NCI-H526 (cell line): ENCODE measurements around the gene ATP2B1.

Source experiments
- DNase-seq, 2 experiments: peaks; one replicate each; lab custom pipeline; 2025; lab: John Stamatoyannopoulos, UW

Gene ATP2B1

DNA sequence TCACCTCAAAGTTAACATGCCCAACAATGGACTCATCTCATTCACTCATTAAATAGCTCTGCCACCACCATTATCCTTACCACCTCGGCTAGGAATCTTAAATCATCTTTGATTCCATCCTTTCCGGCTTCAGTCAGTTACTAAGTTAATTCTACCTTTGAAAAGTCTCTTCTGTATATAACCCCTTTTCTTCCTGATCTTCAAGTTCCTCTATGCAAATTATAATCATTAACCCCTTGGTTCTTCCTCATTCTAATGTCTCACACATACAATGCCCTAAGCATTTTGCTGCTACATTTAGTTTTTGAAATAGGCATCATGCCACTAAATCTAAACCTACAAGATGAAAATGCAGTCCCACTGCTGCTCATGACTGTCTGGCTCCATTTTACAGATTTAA, 51.6 kb downstream of the ATP2B1 start:
- DNase-seq = no peak

GRCh38 chr12:89655841-89656240, 52.8 kb downstream of the ATP2B1 start:
- DNase-seq = no peak

GRCh38 chr12:89651192-89651591, 57.4 kb downstream of the ATP2B1 start:
- no peak for DNase-seq

GRCh38 chr12:89650239-89650638, 58.4 kb downstream of the ATP2B1 start:
- no peak for DNase-seq

DNA sequence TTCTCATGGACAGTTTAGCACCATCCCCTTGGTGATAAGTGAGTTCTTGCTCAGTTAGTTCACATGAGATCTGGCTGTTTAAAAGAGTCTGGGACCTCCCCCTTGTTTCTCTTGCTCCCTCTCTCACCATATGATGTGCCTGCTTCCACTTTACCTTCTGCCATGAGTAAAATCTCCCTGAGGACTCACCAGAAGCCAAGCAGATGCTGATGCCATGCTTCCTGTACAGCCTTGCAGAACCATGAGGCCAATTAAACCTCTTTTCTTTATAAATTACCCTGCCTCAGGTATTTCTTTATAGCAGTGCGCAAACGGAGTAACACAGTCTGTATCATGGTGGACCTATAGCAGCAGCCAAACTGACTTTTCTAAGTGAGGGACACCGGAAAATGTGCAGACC, 58.8 kb downstream of the ATP2B1 start:
- DNase-seq = no peak

DNA sequence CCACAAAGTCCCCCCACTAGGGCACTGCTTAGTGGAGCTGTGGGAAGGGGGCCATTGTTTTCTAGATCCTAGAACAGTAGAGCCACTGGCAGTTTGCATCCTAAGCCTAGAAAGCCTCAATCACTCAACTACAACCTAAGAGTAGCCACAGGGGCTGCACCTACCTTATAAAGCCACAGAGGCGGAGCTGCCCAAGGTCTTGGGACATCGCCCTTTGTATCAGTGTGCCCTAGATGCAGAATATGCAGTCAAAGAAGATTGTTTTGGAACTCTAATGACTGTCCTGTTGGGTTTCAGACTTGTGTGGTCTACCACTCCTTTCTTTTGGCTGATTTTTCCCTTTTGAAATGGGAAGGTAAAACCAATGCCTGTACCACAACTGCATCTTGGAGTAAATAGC, 59.5 kb downstream of the ATP2B1 start:
- no peak for DNase-seq

GRCh38 chr12:89648211-89648930, 60.3 kb downstream of the ATP2B1 start:
- DNase-seq = no peak

- no peak for DNase-seq
These were observed 63.2 kb downstream of the ATP2B1 start for GRCh38 chr12:89645434-89645833.

DNA sequence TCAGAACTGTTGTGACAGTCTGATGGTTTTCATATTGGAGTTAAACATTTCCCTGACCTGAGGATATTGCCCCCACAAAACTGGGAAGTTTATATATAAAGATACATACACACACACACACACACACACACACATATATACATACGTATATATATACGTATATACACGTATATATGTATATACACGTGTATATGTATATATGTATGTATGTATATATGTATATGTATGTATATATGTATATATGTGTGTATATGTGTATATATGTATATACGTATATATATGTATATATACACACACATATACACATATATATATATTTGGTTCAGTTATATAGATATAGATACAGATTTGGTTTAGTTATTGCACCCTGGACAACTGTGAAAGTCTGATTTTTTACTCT, 65.7 kb downstream of the ATP2B1 start:
- DNase-seq = no peak

DNA sequence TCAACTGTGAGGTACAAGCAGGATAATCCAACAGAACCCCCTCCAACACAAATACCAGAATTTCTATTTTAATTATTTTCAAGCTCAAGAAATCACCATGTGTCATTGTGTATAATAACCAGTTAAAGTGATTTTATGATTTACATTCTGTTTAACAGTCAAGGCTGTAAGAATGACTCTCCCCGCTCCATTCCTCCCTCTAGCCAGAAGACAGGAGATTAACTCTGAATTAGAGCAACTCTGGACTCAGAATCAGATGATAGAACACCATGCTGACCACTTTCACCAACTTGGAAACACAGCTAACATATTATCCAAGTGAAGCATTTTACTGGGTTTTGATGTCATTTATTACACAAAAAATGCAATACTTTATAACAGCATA, 71.9 kb downstream of the ATP2B1 start:
- DNase-seq = no peak

- no peak for DNase-seq
These were observed 72.4 kb downstream of the ATP2B1 start for GRCh38 chr12:89636052-89636775.

DNA sequence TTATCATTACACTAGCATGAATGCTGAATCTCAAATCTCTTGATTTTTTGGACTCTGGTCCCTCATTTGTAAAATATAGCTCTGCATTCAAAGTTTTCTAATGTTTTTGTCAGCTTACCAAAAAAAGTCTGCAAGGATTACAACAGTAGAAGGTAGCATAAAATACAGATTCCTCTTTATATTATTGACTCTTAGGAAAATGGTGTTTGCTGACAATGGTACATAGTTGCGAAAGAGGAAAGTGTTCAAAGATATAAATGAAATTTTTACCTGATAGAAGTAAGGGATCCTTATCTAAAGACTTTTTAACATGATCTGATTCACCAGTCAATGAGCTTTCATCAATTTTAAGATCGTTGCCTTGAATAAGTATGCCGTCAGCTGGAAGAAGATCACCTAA, 74.1 kb downstream of the ATP2B1 start:
- DNase-seq = no peak

DNA sequence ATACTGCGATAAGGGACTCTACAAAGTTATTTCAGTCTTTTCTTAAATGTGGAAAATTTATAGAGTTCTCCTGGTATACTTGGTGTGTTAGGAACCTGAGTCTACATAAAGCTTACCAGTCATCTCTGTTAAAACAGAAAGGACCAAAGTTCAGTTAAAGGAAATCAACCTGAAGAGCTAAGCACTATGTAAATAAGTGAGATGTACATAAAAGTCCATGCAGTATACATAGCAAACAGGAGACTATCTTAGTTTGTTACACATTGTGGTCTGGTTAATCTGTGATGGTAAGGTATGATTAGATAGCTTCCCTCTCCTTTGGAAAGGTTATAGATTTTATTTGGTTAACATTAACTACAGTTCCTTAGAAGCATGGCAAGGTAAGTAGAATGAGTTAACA, 75.9 kb downstream of the ATP2B1 start:
- peak; percentile 17 to 31 for DNase-seq

GRCh38 chr12:89622115-89622514, 86.5 kb downstream of the ATP2B1 start:
- DNase-seq = no peak

GRCh38 chr12:89621521-89621920, 87.1 kb downstream of the ATP2B1 start:
- no peak for DNase-seq

- no peak for DNase-seq
These were observed 88.9 kb downstream of the ATP2B1 start for GRCh38 chr12:89619764-89620163.

GRCh38 chr12:89618113-89618862, 90.3 kb downstream of the ATP2B1 start:
- no peak for DNase-seq

DNA sequence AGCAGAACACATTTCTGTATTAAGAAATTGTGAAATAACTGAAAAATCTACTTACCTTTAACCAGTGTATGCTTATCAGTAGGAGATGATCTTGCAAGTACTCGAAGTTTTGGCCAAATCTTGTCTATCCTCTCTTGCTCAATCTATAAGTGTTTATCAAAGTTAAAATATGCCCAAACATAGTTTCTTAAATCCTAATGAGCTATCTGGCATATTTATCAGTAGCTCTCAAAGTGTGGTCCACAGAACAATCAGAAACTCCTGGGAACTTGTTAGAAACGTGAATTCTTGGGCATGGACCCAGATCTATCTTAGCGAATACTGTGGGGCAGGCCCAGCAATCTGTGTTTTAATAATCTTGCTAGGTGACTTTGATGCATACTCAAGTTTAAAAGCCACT, 98.3 kb downstream of the ATP2B1 start:
- no peak for DNase-seq

- DNase-seq = no peak
These were observed 105.0 kb downstream of the ATP2B1 start for GRCh38 chr12:89603678-89604077.

DNA sequence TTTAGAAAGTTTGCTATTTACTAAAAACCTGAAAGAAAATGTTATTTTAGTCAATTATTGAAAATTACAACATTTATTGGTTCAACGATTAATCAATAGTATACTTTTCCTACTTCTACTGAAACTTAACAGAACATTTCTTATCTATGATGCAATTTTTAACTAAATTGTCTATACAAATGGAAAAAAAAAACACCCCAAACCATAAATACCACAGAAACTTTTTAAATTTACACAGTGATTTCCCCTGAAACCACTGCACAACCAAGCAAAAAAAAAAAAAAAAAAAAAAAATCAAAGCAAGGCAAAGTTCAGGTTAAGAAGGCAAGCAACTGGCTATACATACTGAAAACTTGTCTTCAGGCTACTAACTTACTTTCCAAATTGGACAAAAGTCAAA, 110.9 kb downstream of the ATP2B1 start:
- DNase-seq = no peak

- DNase-seq = no peak
These were observed 111.4 kb downstream of the ATP2B1 start for GRCh38 chr12:89597210-89597609.

DNA sequence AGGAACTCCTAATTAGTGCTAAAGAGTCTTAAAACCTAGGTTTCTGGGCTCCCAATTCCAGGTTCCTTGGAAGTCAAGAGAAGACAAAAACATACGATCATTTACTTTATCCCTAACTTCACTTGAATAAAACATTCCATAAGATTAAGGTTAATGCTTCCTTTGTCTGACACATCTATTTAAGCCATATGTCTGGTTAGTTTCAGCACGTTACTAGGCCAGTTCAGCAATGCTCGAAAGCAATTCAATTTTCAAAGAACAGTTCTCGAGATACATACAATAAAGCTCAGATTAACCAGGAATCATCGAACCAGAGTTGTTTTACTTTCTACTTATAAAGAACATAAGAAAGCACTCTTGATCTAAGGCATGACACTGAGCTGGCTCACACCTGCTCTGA, 114.8 kb downstream of the ATP2B1 start:
- no peak for DNase-seq

- no peak for DNase-seq
These were observed 115.4 kb downstream of the ATP2B1 start for GRCh38 chr12:89593233-89593632.
